ENCODE measurements around the gene TRIM43B.
"Not testable (repeated sequence)": the region's sequence is repeated elsewhere in the genome, so short reads cannot be mapped to it uniquely, and the experiment has no call there.

TRIM43B gene

GRCh38 chr2:95433973-95434372 is 50.6 kb downstream of the TRIM43B start:
- DNase-seq (ENCODE audit: low read depth), result not testable (repeated sequence)

DNA sequence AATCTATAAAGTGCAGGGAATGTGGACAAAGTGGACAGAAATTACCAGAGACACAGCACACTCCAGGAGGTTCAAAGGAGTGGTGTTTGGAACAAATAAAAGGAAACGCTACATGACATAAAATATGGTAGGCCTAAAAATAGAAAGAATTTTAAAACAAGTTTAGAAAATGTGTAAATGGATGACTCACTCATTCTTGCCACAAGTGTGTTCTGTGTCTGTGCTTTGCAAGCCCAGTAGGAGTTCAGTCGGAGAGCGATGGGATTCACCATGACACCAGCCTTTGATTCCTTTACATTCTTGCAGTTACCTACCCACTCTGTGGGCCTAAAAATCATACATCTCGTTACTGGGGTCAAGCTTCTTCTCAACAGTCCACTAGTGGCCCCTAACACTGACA is 51.2 kb downstream of the TRIM43B start:
- not testable (repeated sequence) for DNase-seq (ENCODE audit: low read depth)

DNA sequence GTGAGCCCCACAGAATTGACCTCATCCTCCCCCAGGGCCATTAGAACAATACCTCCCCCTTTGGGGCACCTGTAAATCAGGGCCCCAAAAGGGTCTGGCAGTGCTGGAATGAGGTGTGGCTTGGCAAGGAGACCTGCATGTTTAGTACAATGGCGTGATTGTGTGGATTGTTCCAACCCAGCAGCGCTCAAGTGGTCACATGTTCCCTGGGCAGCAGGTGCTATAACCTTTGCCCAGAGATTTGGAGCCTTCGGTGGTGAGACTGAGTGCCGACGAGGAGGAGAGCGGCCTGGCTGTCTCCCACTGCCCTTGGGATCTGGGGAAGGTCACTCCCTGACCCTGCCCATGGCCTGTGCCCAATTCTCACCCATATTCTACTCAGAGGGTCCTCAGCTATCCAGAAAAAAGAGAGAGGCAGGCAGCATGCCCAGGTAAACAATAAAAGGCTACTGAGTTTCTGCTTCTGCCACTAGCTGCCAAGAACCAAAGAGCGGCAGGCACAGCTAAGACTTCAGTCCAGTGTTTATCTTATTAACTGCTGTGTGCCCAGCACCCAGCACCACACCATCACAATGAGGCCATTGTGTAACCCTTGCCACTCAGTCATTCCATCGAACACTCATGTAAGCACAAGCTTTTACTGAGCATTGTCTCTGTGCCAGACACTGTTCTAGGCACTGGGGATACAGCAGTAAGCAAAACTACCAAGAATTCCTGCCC is 54.6 kb downstream of the TRIM43B start:
- DNase-seq (ENCODE audit: low read depth), result not testable (repeated sequence)

- not testable (repeated sequence) for DNase-seq (ENCODE audit: low read depth)
These were observed 57.2 kb downstream of the TRIM43B start for GRCh38 chr2:95427196-95427867.

All from GM04504 (cell line).